H1 (cell line): ENCODE data around the gene LIN28B. TPM values are rescaled to one million over a fixed set of nuclear protein-coding genes. Genes with fewer than 3 reads are reported as not detected.

Source experiments
- CHD2 ChIP-seq: IDR thresholded peaks from 2 replicates; pipeline ENCODE4 v1.6.1; 2012; ENCODE audit warnings: low read length, improper control_type of control experiment
- CTCF ChIP-seq, 3 experiments: IDR thresholded peaks; 1 replicate in 2 of 3; 2 replicates in 1 of 3; pipeline versions ENCODE4 v1.5.1 to v1.6.1; 2011; ENCODE audit warnings: low read length in 3 of 3, mild to moderate bottlenecking in 3 of 3, inconsistent platforms in 2 of 3, low read depth in 1 of 3, moderate library complexity in 1 of 3; ENCODE audit not compliant: insufficient read depth in 1 of 3; ENCODE audit errors: control extremely low read depth in 1 of 3
- RAD21 ChIP-seq, 2 experiments: IDR thresholded peaks in 1 of 2; conservative IDR thresholded peaks in 1 of 2; 2 replicates each; pipeline ENCODE4 v1.6.1; 2011; ENCODE audit warnings: low read depth in 2 of 2, low read length in 2 of 2, improper control_type of control experiment in 1 of 2, inconsistent platforms in 1 of 2, mild to moderate bottlenecking in 1 of 2, moderate library complexity in 1 of 2
- SUZ12 ChIP-seq: fragments of 200-600 bp; sonication (generic); IDR thresholded peaks from 2 replicates; pipeline ENCODE4 v1.6.1; 2012; ENCODE audit warnings: mild to moderate bottlenecking, inconsistent platforms, low read length, moderate library complexity, mixed read lengths
- TAF1 ChIP-seq: IDR thresholded peaks from 2 replicates; pipeline ENCODE4 v1.6.1; 2011; ENCODE audit warnings: mild to moderate bottlenecking, low read depth, low read length
- polyA plus RNA-seq, 7 experiments: library from polyadenylated mRNA; depleted of rRNA in 3 of 7; stranded (reverse) in 5 of 7; unstranded in 2 of 7; fragments of >200 nt in 5 of 7; fragments of 200-250 nt in 2 of 7; gene quantifications; 1 replicate in 5 of 7; 2 replicates in 1 of 7; 4 replicates in 1 of 7; pipeline versions ENCODE4 v1.2.1 to v1.2.3, GENCODE V29; 2011 to 2013; ENCODE audit warnings: missing spikeins in 2 of 7, mixed read lengths in 2 of 7
- total RNA-seq: library from RNA; stranded (reverse); fragmentation: NEBNext Ultra II Directional; extraction: Animal tissue kit (Norgen Biotek cat#: 25700); gene quantifications from 2 replicates; pipeline ENCODE4 v1.2.1, GENCODE V29; 2021

LIN28B gene
- total and polyA plus RNA-seq, 2 of the 8 experiments (the other 6 are each of a cell fraction or from before 2014, with no cell fraction given) = 27.4 to 94.7 TPM

GRCh38 chr6:105056646-105057045 lies 99.7 kb downstream of the LIN28B start (continued):
- TF ChIP-seq RAD21 (IDR thresholded peaks at IDR 0.05 in 1 of 2, conservative IDR thresholded peaks at IDR 0.05 in 1 of 2; ENCODE audit: low read depth in 2 of 2, low read length in 2 of 2) (no peak), CTCF (IDR thresholded peaks at IDR 0.05; ENCODE audit: control extremely low read depth in 1 of 3, insufficient read depth in 1 of 3, low read depth in 1 of 3, low read length in 3 of 3) (no peak), SUZ12 (no peak), CHD2 (no peak), TAF1 (no peak)
